DMS153 treated with DMSO at 0.1 percent for 48 hours (cell line): ENCODE measurements around the gene SLC22A13.
"Not testable (repeated sequence)": the region's sequence is repeated elsewhere in the genome, so short reads cannot be mapped to it uniquely, and the experiment has no call there.

Experiments
- DNase-seq: peaks from one replicate; lab custom pipeline; 2025; ENCODE audit not compliant: unreplicated experiment; lab: John Stamatoyannopoulos, UW

Gene SLC22A13, protein sequence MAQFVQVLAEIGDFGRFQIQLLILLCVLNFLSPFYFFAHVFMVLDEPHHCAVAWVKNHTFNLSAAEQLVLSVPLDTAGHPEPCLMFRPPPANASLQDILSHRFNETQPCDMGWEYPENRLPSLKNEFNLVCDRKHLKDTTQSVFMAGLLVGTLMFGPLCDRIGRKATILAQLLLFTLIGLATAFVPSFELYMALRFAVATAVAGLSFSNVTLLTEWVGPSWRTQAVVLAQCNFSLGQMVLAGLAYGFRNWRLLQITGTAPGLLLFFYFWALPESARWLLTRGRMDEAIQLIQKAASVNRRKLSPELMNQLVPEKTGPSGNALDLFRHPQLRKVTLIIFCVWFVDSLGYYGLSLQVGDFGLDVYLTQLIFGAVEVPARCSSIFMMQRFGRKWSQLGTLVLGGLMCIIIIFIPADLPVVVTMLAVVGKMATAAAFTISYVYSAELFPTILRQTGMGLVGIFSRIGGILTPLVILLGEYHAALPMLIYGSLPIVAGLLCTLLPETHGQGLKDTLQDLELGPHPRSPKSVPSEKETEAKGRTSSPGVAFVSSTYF

DNA sequence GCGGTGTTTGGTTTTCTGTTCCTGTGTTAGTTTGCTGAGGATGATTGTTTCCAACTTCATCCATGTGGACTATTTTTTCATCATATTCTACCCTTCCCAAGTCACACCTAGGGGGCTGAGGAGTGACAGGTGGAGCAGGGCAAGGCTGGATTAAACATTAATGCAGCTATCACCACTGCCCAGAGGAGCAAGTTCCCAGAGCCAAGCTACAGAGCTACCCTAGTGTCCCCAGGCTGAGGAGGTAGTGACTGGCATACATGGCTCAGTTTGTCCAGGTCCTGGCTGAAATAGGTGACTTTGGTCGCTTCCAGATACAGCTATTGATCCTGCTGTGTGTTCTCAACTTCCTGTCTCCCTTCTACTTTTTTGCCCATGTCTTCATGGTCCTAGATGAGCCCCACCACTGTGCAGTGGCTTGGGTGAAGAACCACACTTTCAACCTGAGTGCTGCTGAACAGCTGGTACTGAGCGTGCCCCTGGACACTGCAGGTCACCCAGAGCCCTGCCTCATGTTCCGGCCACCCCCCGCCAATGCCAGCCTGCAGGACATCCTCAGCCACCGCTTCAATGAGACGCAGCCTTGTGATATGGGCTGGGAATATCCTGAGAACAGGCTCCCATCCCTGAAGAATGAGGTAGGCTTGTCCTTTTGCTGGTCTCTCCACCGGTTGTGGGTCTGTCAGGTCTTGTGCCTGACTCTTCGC is at the start of gene SLC22A13:
Gene SLC22A13, plus strand, starts transcription at position 209 of the 704 bp plus-strand sequence. Its CDS starts 49 bp downstream, at position 258.
- no peak for DNase-seq

DNA sequence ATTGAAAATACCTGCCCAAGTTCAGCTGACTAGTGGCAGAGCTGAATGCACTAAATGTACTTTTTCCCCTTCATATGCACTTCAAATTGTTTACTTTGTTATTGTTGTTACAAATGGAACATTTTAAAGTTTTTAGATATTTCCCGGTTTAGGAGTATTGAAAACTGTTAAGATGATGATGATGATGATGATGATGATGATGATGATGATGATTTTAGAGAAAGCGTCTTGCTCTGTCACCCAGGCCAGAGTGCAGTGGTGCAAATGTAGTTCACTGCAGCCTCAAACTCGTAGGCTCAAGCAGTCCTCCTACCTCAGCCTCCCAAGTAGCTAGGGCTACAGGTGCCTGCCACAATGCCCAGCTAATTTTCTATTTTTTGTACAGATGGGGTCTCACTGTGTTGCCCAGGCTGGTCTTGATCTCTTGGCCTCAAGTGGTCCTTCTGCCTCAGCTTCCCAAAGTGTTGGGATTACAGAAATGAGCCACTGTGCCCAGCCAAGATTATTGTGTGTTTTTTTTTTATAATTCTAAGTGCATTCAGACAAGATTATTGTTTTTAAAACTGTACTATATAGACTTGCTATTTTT is 45.9 kb upstream of the SLC22A13 start:
- DNase-seq, result no peak

DNA sequence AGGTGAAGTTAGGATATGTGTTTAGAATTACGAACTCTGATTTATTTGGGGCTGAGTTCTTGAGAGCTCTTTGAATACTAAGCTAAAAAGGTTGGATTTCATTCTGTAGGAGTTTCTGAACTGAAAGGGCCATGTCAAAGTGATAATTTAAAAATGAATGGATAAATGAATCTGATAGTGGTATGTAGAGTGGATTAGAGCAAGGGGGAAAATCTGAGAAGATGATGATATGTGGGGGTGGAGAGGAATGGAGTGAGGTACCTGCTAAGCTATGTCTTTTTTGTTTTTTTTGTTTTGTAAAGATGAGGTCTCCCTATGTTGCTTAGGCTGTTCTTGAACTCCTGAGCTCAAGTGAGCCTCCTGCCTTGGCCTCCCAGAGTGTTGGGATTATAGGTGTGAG is 44.6 kb upstream of the SLC22A13 start:
- no peak for DNase-seq

DNA sequence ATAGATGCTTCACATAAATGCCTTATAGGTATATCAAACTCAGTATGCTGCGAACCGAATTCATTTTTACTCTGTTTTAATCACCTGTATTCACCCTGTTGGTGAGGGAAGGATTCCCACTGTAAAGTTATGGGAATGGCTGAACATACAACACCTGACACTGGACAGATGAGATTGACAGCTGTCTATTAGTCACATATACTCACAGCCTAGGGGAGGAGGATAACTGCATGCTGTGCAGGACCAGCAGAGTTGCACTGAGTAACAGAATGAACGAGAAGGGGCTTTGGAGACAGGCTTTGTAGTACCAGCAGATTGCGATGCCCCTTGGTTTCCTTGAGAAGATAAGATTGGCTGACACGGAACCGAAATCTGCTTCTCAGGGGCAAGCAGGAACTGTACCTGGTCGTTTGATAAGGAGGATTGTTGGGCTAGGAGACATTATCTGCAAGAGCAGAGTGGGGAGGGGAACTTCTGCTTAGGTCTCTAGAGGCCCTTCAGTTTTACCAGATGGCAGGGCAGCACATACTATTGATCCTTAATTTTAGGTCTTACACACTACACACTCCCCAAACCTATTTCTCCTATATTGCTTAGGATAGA is 43.5 kb upstream of the SLC22A13 start:
- no peak for DNase-seq

DNA sequence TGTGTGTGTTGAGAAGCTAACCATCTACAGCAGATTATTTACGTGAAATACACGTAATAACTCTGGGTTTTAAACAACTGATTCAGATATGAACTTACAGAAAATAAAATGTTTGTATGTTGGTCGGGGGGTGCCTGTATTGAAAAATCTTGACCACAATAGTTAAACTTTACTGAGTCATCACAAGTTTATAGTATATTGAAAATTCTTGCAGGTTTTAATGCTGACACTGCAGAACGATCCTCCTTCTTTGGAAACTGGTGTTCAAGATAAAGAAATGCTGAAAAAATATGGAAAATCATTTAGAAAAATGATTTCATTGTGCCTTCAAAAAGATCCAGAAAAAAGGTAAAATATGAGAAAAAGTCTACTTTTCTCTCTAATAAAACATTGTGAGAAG is 41.3 kb upstream of the SLC22A13 start:
- no peak for DNase-seq

DNA sequence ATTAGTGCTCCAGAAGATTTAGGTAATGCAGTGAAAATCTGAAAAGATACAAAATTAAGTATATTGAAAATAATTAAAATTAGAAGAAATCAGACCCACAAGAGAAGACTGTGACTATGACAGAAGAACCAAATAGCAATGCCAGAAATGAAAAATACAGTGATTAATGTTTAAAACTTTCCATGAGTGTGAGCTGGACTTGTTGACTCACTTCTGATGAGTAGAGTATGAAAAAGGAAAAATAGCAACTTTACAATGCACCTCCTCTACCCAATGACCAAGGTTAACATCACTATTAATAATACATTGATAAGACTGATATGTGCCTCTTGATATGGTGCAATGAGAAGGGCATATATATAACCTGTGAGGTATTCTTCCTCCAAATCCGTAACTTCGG is 39.3 kb upstream of the SLC22A13 start:
- no peak for DNase-seq

DNA sequence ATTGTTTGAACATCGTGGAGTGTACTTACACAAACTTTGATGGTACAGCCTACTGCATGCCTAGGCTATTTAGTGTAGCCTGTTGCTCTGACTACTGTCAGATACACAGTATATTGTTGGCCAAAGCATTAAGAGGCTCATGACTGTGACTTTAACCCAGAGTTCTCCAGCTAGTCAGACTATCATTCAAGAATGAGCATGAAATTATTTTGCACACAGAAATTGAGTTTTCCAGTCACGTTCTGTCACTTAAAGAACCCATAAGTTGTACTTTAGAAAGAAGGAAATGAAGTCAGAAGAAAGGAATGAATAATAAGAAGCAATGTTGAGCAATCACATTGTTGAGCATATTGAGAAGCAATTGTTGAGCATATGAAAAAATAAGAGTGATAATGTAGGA is 37.6 kb upstream of the SLC22A13 start:
- DNase-seq, result no peak

DNA sequence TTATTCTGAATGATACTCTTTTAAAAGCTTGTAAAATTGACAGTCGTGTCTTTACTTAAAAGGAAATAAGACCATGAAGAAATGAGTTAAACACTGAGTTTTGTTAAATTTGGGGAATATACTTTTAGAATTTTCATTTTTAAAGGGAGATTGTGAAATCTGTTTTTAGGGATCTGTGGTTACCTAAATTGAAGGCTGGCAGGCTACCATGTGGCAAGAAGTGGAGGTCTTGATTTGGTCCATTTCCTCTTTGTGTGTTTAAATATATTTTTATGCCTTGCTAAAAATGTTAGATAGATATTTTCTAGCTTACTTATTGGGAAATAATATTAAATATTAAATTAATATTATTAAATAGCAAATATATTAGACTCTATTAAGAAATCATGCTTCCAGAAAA is 36.6 kb upstream of the SLC22A13 start:
- DNase-seq, result no peak

DNA sequence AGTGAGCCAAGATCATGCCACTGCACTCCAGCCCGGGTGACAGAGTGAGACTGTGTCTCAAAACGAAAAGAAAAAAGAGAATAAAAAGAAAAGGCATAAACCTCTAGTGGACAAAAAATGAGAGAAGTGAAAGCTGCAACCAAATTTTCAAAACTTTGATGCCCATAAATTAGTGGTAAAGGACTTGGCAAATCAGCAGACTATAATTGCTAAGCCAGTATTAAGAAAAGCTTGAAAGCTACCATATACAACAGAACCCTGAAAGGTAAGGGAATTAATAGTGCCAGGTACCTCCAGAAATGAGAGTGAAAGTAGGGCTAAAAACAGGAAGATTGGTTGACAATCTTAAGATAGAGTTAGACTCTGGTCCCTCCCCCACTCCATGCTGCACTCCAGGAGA is 32.9 kb upstream of the SLC22A13 start:
- no peak for DNase-seq

DNA sequence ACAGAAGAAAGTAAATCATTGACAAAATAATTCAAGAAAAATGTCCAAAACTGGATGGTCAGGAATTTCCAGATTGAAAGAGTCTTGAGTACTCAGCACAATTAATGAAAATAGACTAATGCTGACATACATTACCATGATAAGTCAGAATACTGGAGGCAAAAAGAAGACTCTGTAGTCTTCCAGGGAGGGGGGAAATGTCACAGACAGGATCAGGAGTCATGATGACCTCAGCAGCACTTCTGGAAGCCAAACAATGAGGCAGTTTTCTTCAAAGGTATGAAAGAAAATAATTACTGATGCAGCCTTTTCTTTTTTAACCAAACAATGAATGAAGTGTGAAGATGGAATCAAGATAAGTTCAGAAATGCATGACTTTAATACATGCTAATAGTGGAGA is 30.1 kb upstream of the SLC22A13 start:
- no peak for DNase-seq

DNA sequence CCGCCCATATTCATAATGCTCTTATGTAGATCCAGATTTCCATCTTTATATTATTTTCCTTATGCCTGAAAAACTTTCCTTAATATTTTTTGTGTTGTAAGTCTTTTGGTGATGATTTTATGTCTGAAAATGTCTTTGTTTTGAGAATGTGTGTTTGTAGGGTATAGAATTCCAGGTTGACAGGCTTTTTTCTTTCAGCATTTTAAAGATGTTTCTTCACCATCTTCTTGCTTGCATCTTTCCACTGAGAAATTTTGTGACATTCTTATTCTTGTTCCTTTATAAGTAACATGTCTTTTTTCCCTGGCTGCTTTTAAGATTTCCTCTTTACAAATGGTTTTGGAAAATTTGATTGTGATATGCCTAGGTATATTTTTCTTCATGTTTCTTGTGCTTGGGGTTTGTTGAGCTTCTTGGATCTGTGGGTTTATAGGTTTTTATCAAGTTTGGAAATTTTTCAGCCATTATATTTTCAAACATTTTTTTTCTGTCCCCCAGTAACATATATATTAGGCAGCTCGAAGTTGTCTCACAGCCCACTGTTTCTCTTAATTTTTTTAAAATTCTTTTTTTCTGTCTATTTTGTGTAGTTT is 27.1 kb upstream of the SLC22A13 start:
- no peak for DNase-seq

DNA sequence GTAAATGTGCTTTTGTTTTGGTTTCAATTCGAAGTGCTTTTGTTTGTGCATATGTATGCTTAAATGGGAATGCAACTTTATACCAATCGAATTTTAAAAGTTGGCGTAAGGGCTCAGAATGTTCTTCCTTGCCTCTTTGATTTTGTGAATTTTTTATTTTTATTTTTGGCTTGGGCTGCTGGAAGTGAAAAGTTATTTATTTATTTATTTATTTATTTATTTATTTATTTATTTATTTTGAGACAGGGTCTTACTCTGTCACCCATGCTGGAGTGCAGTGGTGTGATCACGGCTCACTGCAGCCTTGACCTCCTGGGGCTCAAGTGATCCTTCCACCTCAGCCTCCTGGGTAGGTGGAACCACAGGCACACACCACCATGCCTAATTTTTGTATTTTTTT is 22.8 kb upstream of the SLC22A13 start:
- not testable (repeated sequence) for DNase-seq

DNA sequence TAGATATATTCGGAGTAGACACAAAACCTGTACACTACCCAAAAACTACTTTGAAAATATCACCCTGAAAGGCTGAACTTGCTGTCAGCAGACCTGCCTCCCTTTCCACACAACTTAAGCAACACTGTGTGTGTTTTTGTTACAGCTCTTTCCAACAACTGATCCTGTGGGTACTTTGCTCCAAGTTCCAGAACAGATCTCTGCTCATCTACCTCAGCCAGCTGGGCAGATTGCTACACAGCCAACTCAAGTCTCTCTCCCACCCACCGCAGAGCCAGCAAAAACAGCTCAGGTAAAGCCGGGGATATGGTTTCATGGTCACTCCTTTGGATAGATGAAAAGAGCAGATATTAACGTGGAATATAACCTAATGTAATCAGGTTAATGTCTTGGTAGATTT is 19.7 kb upstream of the SLC22A13 start:
- DNase-seq, result no peak

DNA sequence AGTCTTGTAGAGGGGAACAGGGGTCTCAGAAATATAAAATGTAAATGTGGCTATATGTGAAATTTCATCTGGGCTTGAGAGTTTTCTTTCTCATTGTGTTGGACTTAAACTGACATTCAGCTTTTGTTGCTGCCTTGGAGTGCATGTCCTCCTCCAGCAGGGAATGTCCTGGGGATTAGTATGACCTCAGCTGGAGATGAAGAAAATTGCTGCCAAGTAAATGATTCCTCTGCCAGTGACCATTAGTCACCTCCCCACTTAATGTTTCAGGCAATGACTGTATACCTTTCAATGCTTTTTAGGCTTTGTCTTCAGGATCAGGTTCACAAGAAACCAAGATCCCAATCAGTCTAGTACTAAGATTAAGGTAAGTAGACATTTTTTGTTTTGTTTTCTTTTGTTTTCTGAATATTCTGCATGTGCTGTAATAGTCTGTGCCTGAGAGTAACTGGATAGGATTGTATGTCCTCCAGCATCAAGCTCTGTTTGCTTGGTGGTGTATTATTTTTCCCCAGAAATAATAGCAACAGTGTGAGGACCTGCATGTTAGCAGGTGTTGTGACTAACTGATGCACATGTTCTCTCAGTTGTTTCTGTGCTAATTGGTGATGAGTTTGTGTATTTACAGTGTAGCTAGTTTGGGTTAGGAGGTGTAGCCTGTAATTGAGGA is 18.1 kb upstream of the SLC22A13 start:
- no peak for DNase-seq

DNA sequence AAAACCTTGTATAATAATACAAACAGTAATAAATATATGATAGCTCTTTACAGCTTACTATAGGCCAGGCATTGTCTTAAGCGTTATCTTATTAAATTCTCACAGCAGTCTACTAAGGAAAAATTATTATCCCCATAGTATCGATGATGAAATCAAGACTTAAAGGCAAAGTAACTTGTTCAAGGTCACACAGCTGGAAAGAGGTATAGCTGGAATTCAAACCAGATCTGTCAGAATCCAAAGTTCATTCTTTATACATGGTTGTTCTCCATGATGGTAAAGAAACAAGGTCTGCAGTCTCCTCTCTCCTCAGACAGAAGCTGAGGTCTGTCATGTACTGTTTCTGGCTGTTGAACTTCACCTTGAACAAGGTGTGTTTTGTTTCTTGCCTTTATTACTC is 15.4 kb upstream of the SLC22A13 start:
- DNase-seq, result no peak

DNA sequence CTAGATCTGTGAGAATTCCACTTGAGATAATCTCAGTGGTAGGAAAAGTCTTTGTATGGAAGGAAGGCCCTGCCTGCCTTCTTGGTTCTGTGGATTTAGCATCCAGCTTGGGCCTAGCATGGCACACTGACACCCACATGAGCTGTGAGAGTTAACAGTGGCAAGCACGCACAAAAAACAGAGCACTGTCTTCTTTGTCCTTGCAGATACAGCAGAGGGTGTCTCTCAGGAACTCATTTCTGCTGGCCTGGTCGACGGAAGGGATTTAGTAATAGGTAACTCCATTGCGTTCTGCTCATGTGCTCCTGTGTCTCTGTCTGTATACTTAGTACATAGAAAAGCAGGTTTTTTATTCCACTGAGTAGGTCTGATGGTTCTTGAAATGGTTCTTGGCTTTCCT is 14.4 kb upstream of the SLC22A13 start:
- DNase-seq, result no peak

DNA sequence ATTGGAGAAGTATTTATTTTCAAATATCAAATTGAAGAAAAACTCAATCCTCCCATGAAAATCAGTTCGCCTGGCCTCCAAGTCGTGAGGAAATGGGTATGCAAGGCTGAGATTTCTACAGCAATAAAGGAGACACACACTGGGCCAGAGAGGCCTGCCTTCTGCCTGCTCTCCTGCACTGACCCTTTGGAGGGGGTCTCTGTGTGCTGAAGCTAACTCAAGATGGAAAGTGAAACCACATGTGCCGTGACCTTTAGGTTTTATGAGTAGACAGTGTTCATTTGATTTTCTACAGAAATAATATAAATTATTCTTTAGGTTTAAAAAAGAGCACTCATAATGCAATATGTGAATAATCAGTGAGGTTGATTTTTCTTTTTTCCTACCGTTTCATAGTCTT is 11.9 kb upstream of the SLC22A13 start:
- DNase-seq, result no peak

DNA sequence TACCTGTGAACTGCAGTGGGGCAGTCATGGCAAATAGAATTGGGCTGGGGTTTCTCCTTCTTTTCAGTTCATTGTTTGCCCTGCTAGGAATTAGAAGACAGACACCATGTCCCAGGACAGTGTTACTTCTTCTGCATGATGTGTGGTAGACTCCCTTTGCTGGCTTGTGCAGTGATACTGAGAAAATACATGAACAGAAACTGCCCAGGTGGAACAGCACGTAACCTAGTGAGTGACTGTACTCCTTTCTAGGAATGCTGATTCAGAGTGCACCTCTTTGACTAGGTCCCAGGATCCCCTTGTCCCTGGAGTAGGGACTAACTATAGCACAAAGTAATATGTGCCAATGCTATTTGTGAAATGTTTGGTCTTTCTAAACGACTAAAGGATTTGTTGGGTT is 10.7 kb upstream of the SLC22A13 start:
- no peak for DNase-seq

DNA sequence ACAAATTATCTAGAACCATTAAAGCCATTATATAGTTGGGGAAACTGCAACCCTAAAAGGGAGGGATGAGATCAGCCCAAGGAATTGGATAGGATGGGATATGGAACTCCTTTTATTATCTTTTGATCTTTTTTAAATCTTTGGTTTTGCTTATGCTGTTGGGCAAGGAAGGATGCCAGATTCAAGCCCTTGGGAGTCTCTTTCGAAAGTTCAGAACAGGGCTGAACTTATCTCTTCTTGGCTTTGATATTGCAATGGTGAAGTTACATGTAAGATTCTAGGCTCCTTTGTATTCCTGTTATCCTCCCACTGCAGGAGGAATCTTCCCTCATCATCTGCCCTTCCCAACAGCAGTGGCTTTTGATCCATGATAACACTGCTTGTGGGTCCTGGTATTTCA is 10.0 kb upstream of the SLC22A13 start:
- no peak for DNase-seq

DNA sequence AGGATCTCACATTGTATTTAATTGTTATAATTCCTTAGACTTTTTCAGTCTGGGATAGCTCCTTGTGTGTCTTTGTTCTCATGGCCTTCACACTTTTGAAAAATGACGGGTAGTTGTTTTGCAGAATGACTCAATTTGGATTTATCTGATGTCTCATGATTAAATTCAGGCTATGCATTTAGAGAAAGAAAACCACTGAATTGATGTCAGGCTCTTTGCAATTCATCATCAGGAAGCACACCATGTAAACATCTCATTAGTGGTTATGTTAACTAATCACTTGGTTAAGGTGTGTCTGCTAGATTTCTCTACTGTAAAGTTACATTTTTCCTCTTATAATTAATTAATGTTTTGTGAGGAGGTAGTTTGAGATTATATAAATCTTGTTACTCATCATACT is 8.0 kb upstream of the SLC22A13 start:
- DNase-seq, result no peak

DNA sequence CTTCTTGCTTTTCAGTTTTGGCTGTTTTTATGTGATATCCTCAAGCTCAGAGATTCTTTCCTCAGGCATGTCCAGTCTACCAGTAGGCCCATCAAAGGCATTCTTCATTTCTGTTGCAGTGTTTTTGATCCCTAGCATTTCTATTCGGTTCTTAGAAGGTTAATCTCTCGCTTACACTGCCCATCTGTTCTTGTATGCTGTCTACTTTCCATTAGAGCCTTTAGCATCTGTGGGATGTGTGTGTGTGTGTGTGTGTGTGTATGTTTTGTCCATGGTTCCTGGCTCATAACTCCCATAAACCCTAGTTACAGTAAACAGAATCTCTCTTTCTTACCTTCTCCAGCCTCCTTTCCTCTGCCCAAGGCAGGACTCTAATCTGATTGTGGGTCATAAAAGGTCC is 5.1 kb upstream of the SLC22A13 start:
- DNase-seq, result no peak
